Suppressor macrophage (primary cell): ENCODE data around the gene SLU7.
A peak's percentile ranks its signal among the peaks of the same experiment; 100 is the strongest.

ENCODE experiments used
- DNase-seq, 4 experiments: peaks; one replicate each; pipeline ENCODE4 v3.0.0-alpha.2; 2020 to 2022

SLU7 gene

DNA sequence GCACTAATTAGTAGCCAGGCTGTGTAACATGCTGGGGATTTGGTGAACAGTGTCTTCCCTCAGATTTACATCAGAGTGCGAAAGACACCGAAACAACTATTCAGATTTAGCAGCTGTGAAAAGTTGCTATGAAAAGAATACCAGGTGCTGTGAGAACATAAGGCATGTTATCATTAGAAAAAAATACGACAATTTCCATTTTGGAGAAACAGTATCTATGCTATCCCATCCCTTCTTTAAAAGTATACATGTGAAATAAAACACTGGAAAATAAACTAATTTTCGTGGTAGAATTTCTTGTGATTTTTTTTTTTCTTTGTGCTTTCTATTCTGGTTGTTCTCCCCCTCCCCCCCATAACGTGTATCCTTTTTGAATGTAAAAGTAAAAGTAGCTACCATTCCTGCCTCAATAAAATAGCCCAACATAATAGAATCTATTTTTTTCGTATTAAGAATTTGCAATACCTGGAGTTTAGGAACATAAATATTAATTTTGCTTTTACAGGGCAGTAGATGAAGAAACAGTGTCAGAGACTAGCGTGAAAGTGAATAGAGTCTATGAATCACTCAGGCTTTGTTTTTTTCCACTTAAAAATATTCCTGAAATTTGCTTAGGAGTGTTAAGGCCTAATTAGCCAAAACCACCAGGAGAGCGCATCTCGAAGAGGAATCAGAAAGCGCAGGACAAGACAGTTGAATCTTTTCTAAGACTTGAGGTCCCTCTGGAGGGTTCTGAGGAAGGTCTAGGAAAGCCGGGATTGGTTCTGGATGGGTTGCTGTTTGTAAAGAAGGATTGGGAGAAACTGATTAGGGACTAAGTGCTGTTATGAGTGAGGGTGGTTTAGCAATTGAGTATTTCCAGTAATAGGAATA is 813 bp upstream of the SLU7 start:
- peak in 1 of 4 experiments; percentile 21 for DNase-seq

DNA sequence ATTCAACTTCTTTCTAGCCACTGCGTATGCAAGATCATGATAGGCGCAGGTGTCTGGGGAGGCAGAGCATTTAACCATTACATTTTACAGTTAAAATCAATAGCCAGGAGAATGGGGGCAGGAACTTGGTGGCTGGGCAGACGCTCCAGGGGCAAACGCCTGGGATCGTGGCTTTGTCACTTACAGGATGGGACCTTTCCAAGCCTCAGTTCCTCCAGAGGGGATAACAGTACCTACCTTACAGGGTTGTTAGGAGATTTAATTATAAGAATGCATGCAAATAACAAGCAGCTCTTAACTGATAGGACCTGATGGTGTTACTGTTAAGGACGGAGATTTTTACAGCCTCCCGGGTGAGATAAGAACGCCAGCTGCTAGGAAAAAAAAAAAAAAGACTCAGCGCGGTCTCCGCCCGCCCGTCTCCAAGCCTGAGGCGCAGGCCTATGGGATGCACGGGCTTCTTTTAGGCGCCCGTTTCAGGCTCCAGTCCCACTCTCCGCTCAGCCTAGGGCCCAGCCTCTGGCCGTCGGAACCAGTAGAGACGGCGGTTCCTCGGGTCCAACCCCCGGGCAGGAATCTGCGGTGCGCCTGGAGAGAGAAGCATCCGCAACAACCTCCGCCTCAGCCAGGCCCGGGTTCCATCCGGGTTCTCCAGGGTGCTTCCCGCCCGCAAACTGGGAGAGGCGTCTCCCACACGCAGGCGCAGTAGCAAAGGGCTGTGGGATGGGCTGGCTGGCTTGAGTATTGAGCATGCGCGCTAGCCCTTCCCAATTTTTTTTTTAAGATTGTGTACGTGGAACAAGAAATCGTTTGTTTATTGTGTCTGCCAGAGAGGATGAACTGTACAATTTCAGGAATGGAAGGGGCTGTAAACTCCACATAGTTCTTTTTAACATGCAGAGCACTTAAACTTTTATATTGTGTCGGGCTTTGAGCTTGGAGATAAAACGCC is 19.2 kb downstream of the SLU7 start, which contains the start of gene FAM200C:
TSS of gene FAM200C (minus strand) at position 653 of the 952 bp plus-strand sequence. CDS start 4,564 bp downstream, outside the sequence.
- peak; percentile 93 to 97 (median 96) for DNase-seq

DNA sequence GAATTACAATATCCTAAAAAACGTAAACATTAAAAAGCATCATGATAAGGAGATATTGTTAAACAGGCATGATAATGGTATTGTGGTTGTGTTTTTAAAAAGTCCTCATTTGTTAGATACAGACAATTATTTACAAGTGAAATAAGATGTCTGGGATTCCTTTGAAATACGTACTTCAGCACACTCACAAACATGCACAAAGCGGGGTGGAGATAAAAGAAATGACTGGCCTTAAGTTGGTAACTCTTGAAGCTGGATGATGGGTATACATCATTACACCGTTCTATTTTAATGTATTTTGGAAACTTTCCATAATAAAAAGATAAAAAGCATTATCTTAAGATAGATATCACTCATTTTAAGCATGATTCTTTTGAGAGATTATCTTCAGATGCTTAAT is 20.1 kb downstream of the SLU7 start:
- DNase-seq, result no peak

DNA sequence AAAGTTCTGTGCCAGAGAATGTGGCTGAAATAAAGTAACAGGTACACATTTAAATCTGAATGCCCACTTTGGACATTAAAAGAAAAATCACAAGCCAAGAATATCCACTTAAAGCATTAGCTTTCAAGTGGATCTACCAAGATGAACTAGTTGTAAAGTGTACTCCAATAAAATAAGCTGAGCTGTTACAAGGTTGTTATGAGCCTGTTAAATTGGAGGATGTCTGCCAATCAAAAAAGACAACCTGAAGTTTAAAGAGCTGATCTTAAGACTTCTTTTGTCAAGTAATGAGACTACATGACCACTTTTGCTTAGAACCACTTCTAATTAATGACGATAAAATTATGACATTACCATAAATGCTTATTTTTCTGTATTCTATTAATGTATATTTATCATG is 21.4 kb downstream of the SLU7 start:
- DNase-seq, result no peak

DNA sequence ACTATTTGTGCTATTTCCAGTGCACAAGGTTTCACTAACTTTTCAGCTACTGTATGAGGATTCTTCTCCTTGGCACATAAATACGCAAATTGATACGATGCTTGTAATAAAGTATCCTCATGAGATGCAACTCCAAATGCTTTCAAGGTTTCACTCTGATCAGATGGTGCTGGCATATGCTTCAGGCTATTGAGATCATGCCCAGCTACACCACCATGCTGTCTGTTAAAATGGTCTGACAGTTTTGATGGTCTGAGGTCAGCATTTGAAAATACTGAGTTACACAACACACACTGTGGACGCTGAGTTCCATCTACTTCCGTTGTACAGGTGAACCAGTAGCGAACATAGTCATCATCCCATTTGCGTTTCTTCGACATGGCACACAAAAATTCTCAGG is 23.8 kb downstream of the SLU7 start:
- no peak for DNase-seq

DNA sequence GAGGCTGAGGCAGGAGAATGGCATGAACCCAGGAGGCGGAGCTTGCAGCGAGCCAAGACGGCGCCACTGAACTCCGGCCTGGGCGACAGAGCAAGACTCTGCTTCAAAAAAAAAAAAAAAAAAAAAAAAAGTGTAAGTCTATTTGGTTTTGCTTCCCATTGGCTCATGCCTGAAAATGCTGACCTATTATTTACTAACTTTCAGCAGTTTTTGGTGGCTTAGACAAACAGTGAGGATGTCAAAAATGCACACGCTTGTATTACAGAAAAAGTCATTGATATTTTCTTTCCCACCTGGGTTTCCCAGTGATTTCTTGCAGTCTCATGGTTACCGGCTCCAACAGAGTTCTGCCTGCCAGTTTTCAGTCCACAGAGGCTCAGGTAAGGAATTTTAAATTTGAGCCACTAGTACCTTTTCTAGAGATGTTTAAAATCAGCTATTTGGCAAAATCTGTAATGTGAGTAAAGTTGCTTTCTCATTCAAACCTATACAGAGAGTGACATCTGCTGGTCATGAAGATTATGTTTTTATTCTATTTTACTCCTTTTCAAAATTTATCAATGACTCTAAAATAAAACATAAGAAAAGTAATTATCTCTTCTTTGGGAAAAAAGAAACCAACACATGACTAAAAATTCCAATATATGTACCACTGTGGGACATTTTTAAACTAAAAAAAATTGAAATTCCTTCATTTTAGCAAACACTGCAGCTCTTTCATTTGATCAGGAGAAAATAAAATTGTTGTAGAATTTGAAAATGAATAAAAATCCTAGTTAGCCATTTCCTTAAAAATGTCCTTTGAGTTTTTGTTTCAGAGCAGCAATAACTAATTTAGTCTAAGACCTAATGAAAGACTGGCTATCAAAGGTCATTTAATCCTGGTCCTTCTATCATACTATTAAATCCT is 27.8 kb downstream of the SLU7 start:
- DNase-seq, result peak in 2 of 4 experiments; percentile 47 to 61

DNA sequence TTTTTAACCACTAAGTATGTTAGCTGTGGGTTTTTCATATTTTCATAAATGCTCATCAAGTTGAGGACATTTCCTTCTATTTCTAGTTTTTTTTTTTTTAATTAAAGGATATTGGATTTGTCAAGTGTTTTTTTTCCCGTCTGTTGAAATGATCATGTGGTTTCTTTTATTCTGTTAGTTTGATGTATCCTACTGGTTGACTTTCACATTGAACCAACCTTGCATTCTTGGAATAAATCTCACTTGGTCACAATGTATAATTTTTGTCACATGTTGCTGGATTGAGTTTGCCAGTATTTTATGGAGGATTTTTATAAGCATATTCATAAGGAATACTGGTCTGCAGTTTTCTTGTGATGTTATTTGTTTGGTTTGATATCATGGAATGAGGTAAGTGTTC is 31.4 kb downstream of the SLU7 start:
- DNase-seq, result no peak

DNA sequence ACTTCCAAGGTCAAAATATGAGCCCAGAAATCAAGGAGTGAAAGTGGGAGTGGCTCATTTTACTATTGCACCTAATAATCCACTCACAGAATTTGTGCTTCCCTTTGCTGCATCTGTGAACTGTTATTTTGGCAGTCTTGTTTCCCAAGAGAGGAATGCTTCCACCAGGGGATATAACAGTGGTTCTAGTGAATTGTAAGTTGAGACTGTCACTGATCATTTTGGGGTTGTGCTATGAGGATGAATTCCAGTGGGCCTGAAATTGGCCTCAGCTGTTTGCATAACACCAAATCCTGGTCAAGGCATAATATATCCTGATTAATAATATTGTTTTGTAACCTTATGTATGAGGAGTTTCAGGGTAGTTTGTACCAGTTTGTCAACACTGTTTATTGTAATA is 33.4 kb downstream of the SLU7 start:
- no peak for DNase-seq

DNA sequence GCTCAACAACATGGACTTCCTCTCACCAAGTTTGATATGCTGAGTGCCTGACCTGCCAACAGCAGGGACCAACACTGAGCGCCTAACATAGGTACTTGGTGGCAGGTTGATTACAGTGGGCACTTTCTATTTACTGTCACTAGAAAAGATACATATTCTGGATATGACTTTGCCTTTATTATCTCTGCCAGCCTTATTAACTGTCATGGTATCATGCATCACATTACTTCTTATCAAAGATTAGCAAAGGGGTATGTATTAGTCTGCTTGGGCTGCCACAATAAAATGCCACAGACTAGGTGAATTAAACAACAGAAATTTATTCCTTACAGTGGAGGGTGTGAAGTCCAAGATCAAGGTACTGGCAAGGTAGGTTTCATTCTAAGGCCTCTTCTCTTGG is 34.2 kb downstream of the SLU7 start:
- DNase-seq, result no peak

DNA sequence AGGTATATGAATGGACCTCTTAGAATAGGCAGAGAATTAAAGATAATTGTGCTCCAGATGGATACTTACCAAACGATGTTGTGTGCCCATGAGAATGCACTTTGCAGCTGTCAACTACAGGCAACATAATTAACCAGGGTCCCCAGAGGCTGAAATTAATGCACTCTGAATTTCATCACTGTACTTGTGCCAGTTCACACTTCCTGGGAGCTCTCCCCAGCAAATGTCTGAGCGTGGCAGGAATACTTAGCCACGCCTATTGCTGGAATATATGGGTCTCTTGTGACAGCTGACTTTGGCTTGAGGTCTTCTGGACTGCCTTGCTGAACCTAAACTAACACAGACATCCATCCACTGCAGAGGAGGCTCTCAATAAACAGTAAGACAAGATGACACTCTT is 36.5 kb downstream of the SLU7 start:
- no peak for DNase-seq

DNA sequence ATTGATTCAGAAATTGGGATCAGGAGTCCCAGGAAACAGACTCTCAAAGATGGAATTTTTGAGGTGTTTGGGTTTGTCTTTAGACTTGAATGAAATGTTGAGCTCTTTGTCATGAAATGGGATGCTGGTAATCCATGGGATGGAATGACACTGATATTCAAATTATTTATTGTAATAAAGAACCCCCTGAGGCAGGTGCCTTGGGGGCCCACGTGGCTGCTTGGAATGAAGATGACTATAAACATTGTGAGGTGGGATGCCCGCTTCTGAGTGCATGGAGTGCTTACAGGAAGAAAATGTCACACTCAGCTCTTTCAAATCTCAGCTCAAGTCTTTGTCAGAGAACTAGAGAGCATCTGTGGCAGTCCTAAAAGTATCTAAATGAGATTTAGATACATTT is 38.8 kb downstream of the SLU7 start:
- no peak for DNase-seq

DNA sequence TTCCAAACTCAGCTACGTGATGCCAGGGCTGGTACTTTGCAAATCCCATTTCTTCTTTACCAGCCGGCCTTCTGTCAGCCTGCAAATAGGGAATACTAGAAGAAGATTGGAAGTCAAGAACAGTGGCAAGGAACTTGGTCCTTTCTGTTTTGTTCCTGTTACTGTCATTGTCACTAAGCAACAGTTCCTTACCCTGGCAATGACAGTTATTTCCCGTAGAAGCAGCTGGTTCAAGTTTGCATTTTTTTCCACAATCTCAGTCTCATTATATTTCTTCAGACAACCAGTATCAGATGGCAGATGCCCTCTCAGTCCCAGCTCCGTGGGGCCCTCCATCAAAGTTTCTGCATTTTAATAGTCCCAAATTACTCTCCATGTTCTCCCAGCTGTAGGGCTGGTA is 39.4 kb downstream of the SLU7 start:
- DNase-seq, result peak in 3 of 4 experiments; percentile 13 to 35 (median 24)

DNA sequence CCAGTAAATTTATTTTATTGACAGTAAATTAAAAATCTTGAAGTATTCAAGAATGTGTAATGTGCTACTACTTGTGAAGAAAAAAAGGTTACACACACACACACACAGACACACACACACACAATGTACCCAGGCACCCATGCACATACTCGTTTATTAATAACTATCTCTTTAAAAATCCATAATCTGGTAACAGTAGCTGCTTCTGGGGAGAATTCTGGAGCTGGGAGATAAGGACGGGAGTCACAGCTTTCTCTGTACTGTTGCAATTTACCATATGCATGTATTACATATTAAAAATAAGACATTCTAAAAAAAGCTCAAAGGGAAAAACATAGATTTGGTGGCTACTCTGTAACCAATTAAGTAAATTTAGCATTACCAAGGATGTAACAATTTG is 40.6 kb downstream of the SLU7 start:
- DNase-seq, result no peak

DNA sequence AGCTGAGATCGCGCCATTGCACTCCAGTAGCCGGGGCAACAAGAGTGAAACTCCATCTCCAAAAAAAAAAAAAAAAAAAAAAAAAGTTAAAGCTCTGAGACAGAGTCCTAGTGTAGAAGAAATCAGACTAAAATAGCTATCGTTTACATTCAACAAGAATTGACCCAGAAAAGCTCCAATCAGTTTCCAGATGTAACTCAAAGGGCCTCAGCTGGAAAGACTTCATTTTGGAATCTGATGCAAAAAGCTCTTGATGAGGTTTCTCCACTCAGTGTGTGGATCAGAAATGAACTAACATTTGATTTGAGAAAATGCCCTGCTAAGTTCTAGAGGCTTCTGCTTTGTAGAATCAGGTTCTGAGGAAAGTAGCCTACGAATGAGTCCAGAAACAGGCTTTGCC is 41.2 kb downstream of the SLU7 start:
- DNase-seq, result no peak

DNA sequence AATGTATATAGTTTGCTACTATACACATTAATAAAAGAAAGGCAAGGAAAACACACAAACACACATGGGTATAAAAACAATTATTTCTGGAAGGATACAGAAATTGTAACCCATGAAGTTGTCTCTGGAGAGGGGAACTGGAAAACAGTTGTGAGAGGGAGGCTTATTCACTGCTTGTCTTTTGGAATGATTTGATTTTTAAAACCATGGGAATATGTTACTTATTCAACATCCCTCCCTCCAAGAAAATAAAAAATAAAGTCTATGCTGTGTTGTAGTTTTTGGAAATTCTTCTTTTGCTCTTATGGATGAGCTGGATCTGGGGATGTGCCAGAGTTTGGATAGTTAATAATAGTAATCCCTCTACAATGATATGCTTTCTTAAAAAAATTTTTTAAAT is 42.5 kb downstream of the SLU7 start:
- no peak for DNase-seq

DNA sequence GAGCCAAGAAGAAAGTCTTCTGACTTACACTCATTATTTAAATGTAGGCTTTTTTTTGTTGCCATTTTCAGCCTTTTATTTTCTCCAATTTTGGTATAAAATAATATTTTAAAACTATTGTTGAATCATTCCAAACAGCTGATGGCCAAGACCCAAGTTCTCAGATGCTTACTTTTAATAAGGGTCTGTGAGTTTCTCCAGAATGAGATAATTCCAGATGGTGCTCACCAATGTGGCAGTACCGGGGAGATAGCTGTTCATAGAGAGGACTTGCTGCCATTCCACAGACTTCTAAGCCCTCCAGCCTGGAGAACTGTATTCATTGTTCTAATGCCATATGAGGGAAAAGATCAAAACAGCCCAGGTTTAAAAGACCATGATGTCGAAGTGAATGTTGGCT is 43.2 kb downstream of the SLU7 start:
- no peak for DNase-seq

DNA sequence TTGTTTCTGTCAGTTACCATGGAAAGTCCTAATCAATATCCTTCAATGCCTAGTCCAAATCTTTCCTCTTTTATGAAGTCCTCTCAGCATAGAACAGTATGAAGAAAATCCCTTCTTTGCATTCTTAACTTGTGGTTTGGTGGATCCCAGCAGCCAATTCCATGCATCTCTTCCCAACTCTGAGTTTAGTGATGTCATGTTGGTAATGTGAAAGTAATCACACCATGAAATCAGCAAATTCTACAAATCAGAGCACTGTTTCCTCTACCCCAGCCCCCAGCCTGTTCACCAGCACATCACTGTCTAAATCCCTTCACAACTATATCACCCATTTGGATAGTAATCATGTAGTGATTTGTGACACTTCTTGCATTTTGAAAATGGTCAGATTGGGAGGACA is 43.7 kb downstream of the SLU7 start:
- DNase-seq, result no peak

DNA sequence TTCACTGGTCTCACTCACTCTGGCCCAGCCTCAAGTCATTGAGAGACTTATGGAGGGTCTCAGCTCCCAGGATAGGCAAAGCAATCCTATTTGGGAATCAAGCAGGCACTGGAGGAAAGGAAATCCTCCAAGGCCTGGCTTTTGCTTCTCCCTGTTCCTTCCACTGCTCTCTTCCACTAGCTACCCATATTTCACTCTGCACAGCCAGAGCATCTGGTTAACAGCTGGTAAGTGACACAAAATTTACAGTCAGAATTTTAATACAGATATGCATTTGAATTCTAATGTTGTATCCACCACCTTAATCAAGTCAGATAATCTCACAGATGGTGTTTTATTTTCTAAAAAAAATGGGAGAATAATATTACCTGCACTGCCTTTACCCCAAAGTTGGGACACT is 47.6 kb downstream of the SLU7 start:
- no peak for DNase-seq

DNA sequence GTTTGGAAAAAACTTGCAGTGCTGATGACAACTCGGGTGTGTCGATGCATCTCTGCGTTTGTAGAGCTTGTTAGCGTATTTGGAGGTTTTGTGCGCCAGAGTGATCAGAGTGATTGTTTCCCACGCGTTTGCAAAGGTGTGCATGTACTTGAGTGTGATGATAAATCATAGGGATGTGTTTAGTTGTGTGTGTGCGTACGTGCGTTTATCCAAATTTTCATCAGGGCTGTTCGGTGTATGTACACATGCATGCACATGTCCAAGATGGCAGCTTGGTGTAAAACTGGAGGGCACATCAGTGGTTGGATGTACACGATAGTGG is 48.2 kb downstream of the SLU7 start:
- DNase-seq, result no peak

DNA sequence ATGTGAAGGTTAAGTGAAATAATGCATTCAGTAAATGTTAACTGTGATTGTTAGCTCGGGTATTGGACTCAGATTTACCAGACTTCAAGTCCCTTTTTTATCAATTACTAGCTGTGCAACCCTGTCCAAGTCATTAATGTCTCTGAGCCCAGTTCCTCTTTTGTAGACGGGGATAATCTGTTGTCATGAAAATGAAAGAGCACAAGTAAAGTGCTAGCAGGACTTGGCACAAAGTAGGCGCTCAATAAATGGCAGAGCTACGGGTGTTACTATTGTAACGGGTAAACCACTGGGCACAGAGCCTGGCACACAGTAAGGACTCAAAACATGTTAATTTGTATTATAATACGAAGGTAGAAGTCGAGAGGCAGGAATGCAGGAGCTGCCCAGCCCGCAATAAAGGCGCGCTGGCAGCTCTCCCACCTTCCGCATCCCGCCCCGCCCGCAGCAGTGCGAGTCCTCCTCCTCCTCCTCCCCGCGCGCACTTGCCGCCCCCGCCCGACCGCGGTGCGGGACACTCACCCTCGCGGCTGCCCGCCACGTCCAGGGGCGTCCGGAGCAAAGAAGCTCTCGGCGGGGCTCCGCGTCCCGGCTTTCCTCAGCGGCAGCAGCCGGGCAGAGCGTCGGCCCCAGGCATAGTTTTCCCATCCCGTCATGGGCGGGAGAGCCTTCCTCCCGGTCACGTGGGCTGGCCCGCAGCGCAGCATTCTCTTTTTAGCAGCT is 48.7 kb downstream of the SLU7 start, which contains the start of gene C1QTNF2:
TSS of gene C1QTNF2 (minus strand) at position 637 of the 723 bp plus-strand sequence. CDS start 15,615 bp downstream, outside the sequence.
- DNase-seq, result peak; percentile 20 to 40 (median 33)

DNA sequence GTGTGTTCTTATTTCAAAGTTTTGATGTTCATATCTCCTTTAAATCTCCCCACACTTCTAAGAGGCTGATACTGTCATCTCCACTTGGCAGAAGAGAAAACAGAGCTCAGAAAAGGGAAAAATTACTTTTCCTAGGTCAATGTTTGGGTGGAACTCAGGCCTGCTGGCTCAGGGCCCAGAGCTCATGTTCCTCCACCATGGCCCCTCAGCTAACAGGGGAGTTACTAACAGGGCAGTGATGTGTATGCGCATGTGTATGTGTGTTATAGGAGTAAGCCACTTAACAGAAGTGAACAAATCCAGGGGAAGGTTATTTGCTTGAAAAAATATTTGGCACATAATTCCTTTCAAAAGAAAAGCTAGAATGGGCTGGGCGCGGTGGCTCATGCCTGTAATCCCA is 51.0 kb downstream of the SLU7 start:
- no peak for DNase-seq

DNA sequence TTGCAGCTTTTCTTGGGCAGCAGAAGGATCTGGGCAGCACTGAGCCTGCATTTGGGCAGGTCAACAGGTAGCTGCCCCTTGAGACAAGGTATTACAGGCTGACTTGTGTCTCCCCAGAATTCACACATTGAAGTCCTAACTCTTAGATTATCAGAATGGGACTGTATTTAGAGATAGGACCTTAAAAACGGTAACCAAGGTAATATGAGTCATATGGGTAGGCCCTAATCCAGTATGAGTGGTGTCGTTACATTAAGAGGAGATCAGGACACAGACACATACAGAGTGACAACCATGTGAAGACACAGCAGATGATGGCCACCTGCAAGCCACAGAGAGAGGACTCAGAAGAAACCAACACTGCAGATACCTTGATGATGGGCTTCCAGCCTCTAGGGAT is 51.6 kb downstream of the SLU7 start:
- DNase-seq, result no peak
